Endodermal cell (in vitro differentiated cells): ENCODE data around the gene KCNIP4. TPM values are rescaled to one million over a fixed set of nuclear protein-coding genes. Genes with fewer than 3 reads are reported as not detected.

Experiments used
- DNase-seq: peaks from one replicate; pipeline ENCODE4 v3.0.0-alpha.2; 2017
- H3K27ac ChIP-seq: 2 replicates; pipeline ENCODE4 v1.5.1; 2013; ENCODE audit warnings: mild to moderate bottlenecking, low read depth, low read length, moderate library complexity
- H3K27me3 ChIP-seq: 2 replicates; pipeline ENCODE4 v1.6.1; 2013; ENCODE audit warnings: mild to moderate bottlenecking, low read length, moderate library complexity; ENCODE audit not compliant: insufficient read depth, control insufficient read depth, poor library complexity, severe bottlenecking
- H3K36me3 ChIP-seq: 2 replicates; pipeline ENCODE4 v1.7.0; 2013; ENCODE audit warnings: mild to moderate bottlenecking, low read length, moderate library complexity; ENCODE audit not compliant: control insufficient read depth, insufficient read depth
- H3K4me1 ChIP-seq: one replicate; pipeline ENCODE4 v1.7.0; 2013; ENCODE audit warnings: low read length; ENCODE audit not compliant: control insufficient read depth, insufficient read depth
- H3K4me3 ChIP-seq: 2 replicates; pipeline ENCODE4 v1.5.1; 2013; ENCODE audit warnings: mild to moderate bottlenecking, low read length, moderate library complexity
- H3K9ac ChIP-seq: 2 replicates; pipeline ENCODE4 v1.6.1; 2013; ENCODE audit warnings: mild to moderate bottlenecking, low read length, moderate library complexity; ENCODE audit not compliant: poor library complexity, severe bottlenecking; ENCODE audit errors: extremely low read depth
- H3K9me3 ChIP-seq: 2 replicates; pipeline ENCODE4 v1.6.1; 2013; ENCODE audit warnings: mild to moderate bottlenecking, low read length, moderate library complexity; ENCODE audit not compliant: control insufficient read depth
- H3K27ac Mint-ChIP-seq: 2 replicates; pipeline ENCODE4 v1.8.0; 2020; ENCODE audit warnings: mixed read lengths
- H3K27me3 Mint-ChIP-seq: 2 replicates; pipeline ENCODE4 v1.8.0; 2021; ENCODE audit warnings: mild to moderate bottlenecking, mixed read lengths; ENCODE audit not compliant: insufficient read depth
- H3K36me3 Mint-ChIP-seq: 2 replicates; pipeline ENCODE4 v1.8.0; 2020; ENCODE audit warnings: low read depth, mixed read lengths
- H3K4me1 Mint-ChIP-seq: 2 replicates; pipeline ENCODE4 v1.8.0; 2020; ENCODE audit warnings: mixed read lengths
- H3K4me3 Mint-ChIP-seq: 2 replicates; pipeline ENCODE4 v1.8.0; 2020; ENCODE audit warnings: mild to moderate bottlenecking, moderate library complexity, mixed read lengths
- H3K9me3 Mint-ChIP-seq: 2 replicates; pipeline ENCODE4 v1.8.0; 2020; ENCODE audit warnings: mild to moderate bottlenecking, mixed read lengths
- CTCF ChIP-seq: fragments of 200-600 bp; sonication (generic); conservative IDR thresholded peaks from 2 replicates; pipeline ENCODE4 v1.5.0; 2021; ENCODE audit warnings: antibody characterized with exemption, mild to moderate bottlenecking
- WGBS, 2 experiments: methylation state at CpG; one replicate each; pipeline versions ENCODE4 v1.1.5 to v1.1.7; 2013; ENCODE audit warnings: missing lambda C conversion rate in 2 of 2, mixed read lengths in 1 of 2; ENCODE audit not compliant: insufficient coverage in 1 of 2, insufficient read length in 1 of 2; 5-methylcytosine and 5-hydroxymethylcytosine counted together
- total RNA-seq, 2 donors: library from RNA; stranded (reverse); fragmentation: NEBNext Ultra II Directional in 1 of 2; extraction: Animal tissue kit (Norgen Biotek cat#: 25700) in 1 of 2; gene quantifications; 2 replicates in 1 of 2; 3 replicates in 1 of 2; pipeline ENCODE4 v1.2.1, GENCODE V29; 2021

KCNIP4 gene
- total RNA-seq, 2 donors from 2014 or later, result not detected

GRCh38 chr4:20995610-20996009 lies 953.0 kb downstream of the KCNIP4 start:
- Mint-ChIP-seq H3K27ac (no peak overlapping the region), H3K4me1 (no peaks in the 10 kb centered on the region), H3K9me3 (peaks cover 9% of the 10 kb centered on the region), H3K27me3 (peaks cover 2% of the 10 kb centered on the region), H3K4me3 (no peak overlapping the region), H3K36me3 (no peaks in the 10 kb centered on the region)
- Histone ChIP-seq H3K9ac (no peak overlapping the region), H3K4me3 (no peak overlapping the region), H3K9me3 (peaks cover 11% of the 10 kb centered on the region), H3K27me3 (peaks cover 18% of the 10 kb centered on the region), H3K36me3 (no peaks in the 10 kb centered on the region), H3K27ac (no peak overlapping the region), H3K4me1 (no peaks in the 10 kb centered on the region)
- no peak for TF ChIP-seq CTCF
- DNase-seq, result no peak
- 77 to 88% methylated on average over 4 of the region's 4 CpGs for WGBS, 2 experiments

- H3K27me3 Mint-ChIP-seq, result peaks cover 2% of the 10 kb centered on the region
- no peaks in the 10 kb centered on the region for H3K4me1 Mint-ChIP-seq
- Histone ChIP-seq H3K27ac (no peak overlapping the region), H3K27me3 (peaks cover 18% of the 10 kb centered on the region), H3K9ac (no peak overlapping the region), H3K36me3 (no peaks in the 10 kb centered on the region), H3K4me1 (no peaks in the 10 kb centered on the region), H3K9me3 (peaks cover 11% of the 10 kb centered on the region), H3K4me3 (no peak overlapping the region)
- no peak for TF ChIP-seq CTCF
- no peak for DNase-seq
- H3K4me3 Mint-ChIP-seq, result no peak overlapping the region
- 90 to 93% methylated on average over 2 to 3 of the region's 3 CpGs for WGBS, 2 experiments
- peaks cover 9% of the 10 kb centered on the region for H3K9me3 Mint-ChIP-seq
- H3K27ac Mint-ChIP-seq, result no peak overlapping the region
- no peaks in the 10 kb centered on the region for H3K36me3 Mint-ChIP-seq
Observed at GRCh38 chr4:20995015-20995414, 953.6 kb downstream of the KCNIP4 start.

- peaks cover 11% of the 10 kb centered on the region for H3K9me3 ChIP-seq
- Mint-ChIP-seq H3K27ac (no peak overlapping the region), H3K4me3 (no peak overlapping the region), H3K36me3 (no peaks in the 10 kb centered on the region), H3K4me1 (peaks cover 8% of the 10 kb centered on the region), H3K9me3 (peaks cover 9% of the 10 kb centered on the region), H3K27me3 (peaks cover 2% of the 10 kb centered on the region)
- no peaks in the 10 kb centered on the region for H3K27me3 ChIP-seq
- no peaks in the 10 kb centered on the region for H3K36me3 ChIP-seq
- TF ChIP-seq CTCF, result no peak
- DNase-seq, result no peak
- 88 to 94% methylated on average over 2 to 3 of the region's 3 CpGs for WGBS, 2 experiments
- H3K27ac ChIP-seq, result no peak overlapping the region
- no peak overlapping the region for H3K4me3 ChIP-seq
- H3K9ac ChIP-seq, result no peak overlapping the region
- no peaks in the 10 kb centered on the region for H3K4me1 ChIP-seq
Observed at GRCh38 chr4:20992002-20992401, 956.6 kb downstream of the KCNIP4 start.
